Neural cell (in vitro differentiated cells): ENCODE measurements around the gene BIVM. TPM values are rescaled to one million over a fixed set of nuclear protein-coding genes. Genes with fewer than 3 reads are reported as not detected.

ENCODE experiments used
- H2AFZ ChIP-seq: fragments of 200-600, 300-800 bp; sonication (generic), shearing (Covaris generic); 2 replicates; pipeline ENCODE4 v1.6.0; 2014; ENCODE audit warnings: low read depth, mild to moderate bottlenecking, antibody characterized with exemption, low read length, moderate library complexity
- H3F3A ChIP-seq: fragments of 200-600 bp; shearing (Covaris generic); 2 replicates; pipeline ENCODE4 v1.6.1; 2016; ENCODE audit warnings: mild to moderate bottlenecking, moderate library complexity, mixed read lengths, antibody characterized with exemption, low read length; ENCODE audit not compliant: insufficient read depth, poor library complexity, severe bottlenecking
- H3K27ac ChIP-seq: fragments of 200-600, 300-800 bp; sonication (generic), shearing (Covaris generic); 2 replicates; pipeline ENCODE4 v1.5.1; 2014; ENCODE audit warnings: mild to moderate bottlenecking, low read length, moderate library complexity
- H3K27me3 ChIP-seq: fragments of 300-800, 200-600 bp; sonication (generic), shearing (Covaris generic); 2 replicates; pipeline ENCODE4 v1.6.0; 2014; ENCODE audit warnings: mild to moderate bottlenecking, low read depth, low read length, moderate library complexity; ENCODE audit not compliant: insufficient read depth
- H3K36me3 ChIP-seq: fragments of 300-800, 200-600 bp; sonication (generic), shearing (Covaris generic); 2 replicates; pipeline ENCODE4 v1.5.1; 2014; ENCODE audit warnings: mild to moderate bottlenecking, antibody characterized with exemption, low read length, moderate library complexity; ENCODE audit not compliant: insufficient read depth
- H3K4me2 ChIP-seq: fragments of 300-800, 200-600 bp; sonication (generic), shearing (Covaris generic); 2 replicates; pipeline ENCODE4 v1.6.0; 2014; ENCODE audit warnings: mild to moderate bottlenecking, low read length
- H3K4me3 ChIP-seq: fragments of 300-800, 200-600 bp; sonication (generic), shearing (Covaris generic); 2 replicates; pipeline ENCODE4 v1.5.1; 2014; ENCODE audit warnings: mild to moderate bottlenecking, low read length, moderate library complexity
- H3K79me2 ChIP-seq: fragments of 200-600 bp; shearing (Covaris generic); replicated peaks from 2 replicates; pipeline ENCODE4 v1.6.0; 2014; ENCODE audit warnings: mild to moderate bottlenecking, low read length, moderate library complexity; ENCODE audit not compliant: insufficient read depth
- H3K9ac ChIP-seq: fragments of 300-800, 200-600 bp; sonication (generic), shearing (Covaris generic); 2 replicates; pipeline ENCODE4 v1.6.1; 2016; ENCODE audit warnings: mild to moderate bottlenecking, low read length, mixed read lengths
- H3K9me2 ChIP-seq: fragments of 200-600 bp; shearing (Covaris generic); 2 replicates; pipeline ENCODE4 v1.6.1; 2016; ENCODE audit warnings: mild to moderate bottlenecking, low read length, mixed read lengths; ENCODE audit not compliant: insufficient read depth
- H3K9me3 ChIP-seq: fragments of 200-600, 300-800 bp; sonication (generic), shearing (Covaris generic); 2 replicates; pipeline ENCODE4 v1.6.1; 2016; ENCODE audit warnings: mild to moderate bottlenecking, mixed run types, low read length, moderate library complexity, mixed read lengths
- H4K20me1 ChIP-seq: fragments of 200-600 bp; shearing (Covaris generic); 2 replicates; pipeline ENCODE4 v1.6.1; 2016; ENCODE audit warnings: mild to moderate bottlenecking, mixed run types; ENCODE audit not compliant: insufficient read depth
- CTCF ChIP-seq: fragments of 450-650 bp; IDR thresholded peaks from 2 replicates; pipeline ENCODE4 v1.5.1; 2014; ENCODE audit warnings: antibody characterized with exemption, mild to moderate bottlenecking, moderate library complexity; ENCODE audit not compliant: poor library complexity, severe bottlenecking
- EP300 ChIP-seq: fragments of 450-650 bp; conservative IDR thresholded peaks from 2 replicates; pipeline ENCODE4 v1.6.1; 2014; ENCODE audit warnings: antibody characterized with exemption, mild to moderate bottlenecking, moderate library complexity; ENCODE audit not compliant: poor library complexity, severe bottlenecking
- EZH2 ChIP-seq: fragments of 200-600, 300-800 bp; shearing (Covaris generic), sonication (generic); IDR thresholded peaks from 2 replicates; pipeline ENCODE4 v1.6.1; 2014; ENCODE audit warnings: antibody characterized with exemption, low read length, borderline replicate concordance, mild to moderate bottlenecking; ENCODE audit not compliant: insufficient read depth, poor library complexity, severe bottlenecking
- MXI1 ChIP-seq: fragments of 450-650 bp; conservative IDR thresholded peaks from 2 replicates; pipeline ENCODE4 v1.6.1; 2014; ENCODE audit warnings: antibody characterized with exemption, mild to moderate bottlenecking; ENCODE audit not compliant: poor library complexity, severe bottlenecking
- POLR2AphosphoS5 ChIP-seq: IDR thresholded peaks from 2 replicates; pipeline ENCODE4 v1.6.1; 2012
- RAD21 ChIP-seq: fragments of 450-650 bp; conservative IDR thresholded peaks from 2 replicates; pipeline ENCODE4 v1.6.1; 2014; ENCODE audit warnings: antibody characterized with exemption, mild to moderate bottlenecking, moderate library complexity
- REST ChIP-seq: IDR thresholded peaks from 2 replicates; pipeline ENCODE4 v1.6.1; 2012; ENCODE audit warnings: borderline replicate concordance
- SMC3 ChIP-seq: fragments of 450-650 bp; conservative IDR thresholded peaks from 2 replicates; pipeline ENCODE4 v1.6.1; 2014; ENCODE audit warnings: antibody characterized with exemption, mild to moderate bottlenecking, moderate library complexity; ENCODE audit not compliant: poor library complexity
- TAF1 ChIP-seq: IDR thresholded peaks from 2 replicates; pipeline ENCODE4 v1.6.1; 2012; ENCODE audit warnings: low read depth
- polyA plus RNA-seq: library from polyadenylated mRNA; depleted of rRNA; stranded (reverse); fragments of >200 nt; gene quantifications from 2 replicates; pipeline ENCODE4 v1.2.3, GENCODE V29; 2014

Gene BIVM
- polyA plus RNA-seq, 1 donor from 2014 or later, result 60.7 TPM

GRCh38 chr13:102848956-102849355 lies 50.0 kb downstream of the BIVM start:
- peaks cover 5% of the 10 kb centered on the region for H3F3A ChIP-seq
- H3K9ac ChIP-seq, result no peak overlapping the region
- no peak overlapping the region for H3K4me2 ChIP-seq
- H3K27me3 ChIP-seq, result no peaks in the 10 kb centered on the region
- H3K79me2 ChIP-seq, result peaks cover 26% of the 10 kb centered on the region
- H3K9me2 ChIP-seq, result no peaks in the 10 kb centered on the region
- no peak overlapping the region for H3K27ac ChIP-seq
- H3K4me3 ChIP-seq, result no peak overlapping the region
- no peaks in the 10 kb centered on the region for H3K9me3 ChIP-seq
- no peaks in the 10 kb centered on the region for H3K36me3 ChIP-seq
- TF ChIP-seq EP300 (no peak), EZH2 (no peak), SMC3 (no peak), RAD21 (no peak), REST (no peak), POLR2AphosphoS5 (no peak), TAF1 (no peak), CTCF (no peak), MXI1 (no peak)
- H2AFZ ChIP-seq, result no peak overlapping the region
- no peaks in the 10 kb centered on the region for H4K20me1 ChIP-seq

- Histone ChIP-seq H3K79me2 (peaks cover 17% of the 10 kb centered on the region), H2AFZ (no peak overlapping the region), H3K36me3 (no peaks in the 10 kb centered on the region), H4K20me1 (no peaks in the 10 kb centered on the region), H3F3A (no peaks in the 10 kb centered on the region), H3K27me3 (no peaks in the 10 kb centered on the region), H3K4me3 (no peak overlapping the region), H3K4me2 (no peak overlapping the region), H3K9ac (no peak overlapping the region), H3K9me2 (no peaks in the 10 kb centered on the region), H3K27ac (no peak overlapping the region), H3K9me3 (no peaks in the 10 kb centered on the region)
- TF ChIP-seq EP300 (no peak), POLR2AphosphoS5 (no peak), TAF1 (no peak)
Observed at GRCh38 chr13:102852556-102852955, 53.6 kb downstream of the BIVM start.

- Histone ChIP-seq H3K27me3 (no peaks in the 10 kb centered on the region), H3K27ac (no peak overlapping the region), H3K79me2 (no peaks in the 10 kb centered on the region), H3F3A (no peaks in the 10 kb centered on the region), H3K36me3 (no peaks in the 10 kb centered on the region), H4K20me1 (no peaks in the 10 kb centered on the region), H2AFZ (no peak overlapping the region), H3K9ac (no peak overlapping the region), H3K4me2 (no peak overlapping the region), H3K9me2 (no peaks in the 10 kb centered on the region), H3K9me3 (no peaks in the 10 kb centered on the region), H3K4me3 (no peak overlapping the region)
- no peak for TF ChIP-seq EZH2
- no peak for TF ChIP-seq MXI1
- no peak for TF ChIP-seq SMC3
- no peak for TF ChIP-seq REST
- TF ChIP-seq EP300, result no peak
- TF ChIP-seq RAD21, result no peak
- no peak for TF ChIP-seq CTCF
- no peak for TF ChIP-seq POLR2AphosphoS5
- TF ChIP-seq TAF1, result no peak
Observed at GRCh38 chr13:102854675-102855074, 55.8 kb downstream of the BIVM start.
